SIG-M5 treated with dmso at 0.1 percent for 504 hours (cell line): ENCODE results near the gene FAM236C.
"Not testable (repeated sequence)": the region's sequence is repeated elsewhere in the genome, so short reads cannot be mapped to it uniquely, and the experiment has no call there.

Experiments used
- DNase-seq: peaks from one replicate; lab custom pipeline; 2025; ENCODE audit not compliant: unreplicated experiment; lab: John Stamatoyannopoulos, UW

FAM236C gene

DNA sequence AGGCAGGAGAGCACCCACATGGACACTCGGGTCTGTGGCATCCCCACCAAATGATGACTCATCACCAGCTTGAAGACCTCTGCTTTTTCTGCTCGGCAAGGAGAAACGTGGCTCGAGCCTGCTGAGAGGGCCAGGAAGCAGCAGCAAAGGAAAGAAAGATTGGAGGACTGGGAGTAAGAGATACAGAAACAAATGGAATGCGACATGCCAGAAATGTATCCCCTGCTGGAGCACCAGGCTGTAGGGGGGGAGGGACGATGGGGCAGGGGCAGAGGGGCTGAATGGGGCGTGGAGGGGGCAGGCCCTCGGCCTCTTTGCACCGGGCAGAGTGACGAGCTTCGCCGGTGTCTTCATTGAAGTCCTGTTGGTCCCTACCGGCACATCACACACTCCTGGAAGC lies at the start of gene FAM236C:
Gene FAM236C, plus strand, starts transcription at position 301 of the 400 bp plus-strand sequence. CDS start 100 bp downstream, outside the sequence.
- not testable (repeated sequence) for DNase-seq

DNA sequence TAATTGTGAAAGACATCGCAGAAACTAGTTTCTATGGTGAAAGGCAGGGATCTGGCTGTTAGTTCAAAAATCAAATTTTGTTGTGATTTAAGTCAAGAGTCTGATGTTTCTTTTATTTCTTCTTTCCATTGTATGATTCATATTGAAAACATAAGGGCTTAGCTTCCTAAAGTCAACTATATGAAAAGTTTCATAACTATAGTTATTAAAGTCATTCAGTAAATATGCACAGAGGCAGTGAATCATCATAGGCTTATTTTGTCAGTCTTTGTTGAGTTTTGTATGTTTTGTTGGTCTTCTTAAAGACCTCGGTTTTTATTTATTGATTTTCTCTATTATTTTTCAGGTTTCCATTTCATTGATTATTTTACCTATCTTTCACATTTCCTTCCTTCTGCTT lies 29.5 kb upstream of the FAM236C start:
- DNase-seq: not testable (repeated sequence)

DNA sequence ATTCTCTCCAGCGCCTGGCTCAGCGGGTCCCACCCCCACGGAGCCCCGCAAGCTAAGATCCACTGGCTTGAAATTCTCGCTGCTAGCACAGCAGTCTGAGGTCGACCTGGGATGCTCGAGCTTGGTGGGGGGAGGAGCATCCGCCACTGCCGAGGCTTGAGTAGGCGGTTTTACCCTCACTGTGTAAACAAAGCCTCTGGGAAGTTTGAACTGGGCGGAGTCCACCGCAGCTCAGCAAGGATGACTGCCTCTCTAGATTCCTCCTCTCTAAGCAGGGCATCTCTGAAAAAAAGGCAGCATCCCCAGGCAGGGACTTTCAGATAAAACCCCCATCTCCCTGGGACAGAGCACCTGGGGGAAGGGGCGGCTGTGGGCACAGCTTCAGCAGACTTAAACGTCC lies 22.7 kb upstream of the FAM236C start:
- not testable (repeated sequence) for DNase-seq

DNA sequence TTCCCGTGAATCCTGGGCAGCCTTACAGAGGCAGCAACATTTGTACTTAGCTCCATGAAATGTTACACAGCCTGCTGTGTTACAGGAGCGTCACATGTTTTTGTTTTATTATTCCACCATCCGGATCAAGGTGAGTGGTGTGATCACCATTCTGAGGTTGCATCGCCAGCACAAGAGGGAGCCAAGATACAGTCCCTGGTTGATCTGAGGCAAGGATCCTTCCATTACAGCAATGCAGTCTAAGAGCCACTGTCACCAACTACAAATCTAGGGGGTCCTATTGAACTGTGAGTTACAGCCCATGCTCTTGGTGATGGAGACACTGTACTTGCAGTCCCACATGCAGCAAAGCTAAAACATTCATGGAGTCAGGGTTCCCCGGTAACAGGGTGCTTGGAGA lies 3.7 kb downstream of the FAM236C start:
- not testable (repeated sequence) for DNase-seq

DNA sequence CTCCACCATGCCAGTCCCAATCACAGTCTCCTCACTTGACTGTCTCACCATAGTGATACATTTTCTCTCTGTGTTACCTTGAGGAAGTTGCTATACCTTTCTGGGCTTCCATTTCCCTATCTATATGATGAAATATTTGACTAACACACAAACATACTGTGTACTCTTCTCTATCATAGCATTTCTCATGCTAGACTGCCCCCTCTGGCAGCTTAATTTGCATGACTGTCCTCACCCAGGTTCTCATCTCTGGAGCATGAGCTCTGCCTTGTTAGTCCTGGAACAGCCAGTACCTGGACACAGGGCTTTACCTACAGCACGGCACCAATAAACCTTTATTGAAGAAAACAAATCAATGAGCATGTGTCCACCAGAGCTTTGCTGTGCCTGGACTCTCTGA lies 19.9 kb downstream of the FAM236C start:
- DNase-seq: not testable (repeated sequence)

DNA sequence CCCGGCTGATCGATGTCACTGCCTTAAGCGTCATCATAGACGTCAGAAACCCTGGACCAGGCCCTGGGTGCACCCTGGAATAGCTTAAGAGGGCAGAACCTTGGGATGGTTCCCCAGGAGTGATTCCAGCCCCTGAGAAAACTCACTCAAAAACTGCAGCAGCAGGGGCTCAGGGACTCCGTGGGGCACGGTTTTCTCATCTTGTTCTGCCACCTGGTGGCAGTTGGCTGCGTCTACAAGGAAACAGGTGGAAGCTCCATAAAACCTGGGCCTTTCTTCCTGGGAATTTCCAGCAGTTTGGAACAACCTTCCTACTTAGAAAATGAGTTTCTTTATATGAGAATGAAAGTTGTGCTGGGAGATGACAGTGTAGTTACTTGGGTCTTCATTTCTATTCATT lies 24.0 kb downstream of the FAM236C start:
- not testable (repeated sequence) for DNase-seq

DNA sequence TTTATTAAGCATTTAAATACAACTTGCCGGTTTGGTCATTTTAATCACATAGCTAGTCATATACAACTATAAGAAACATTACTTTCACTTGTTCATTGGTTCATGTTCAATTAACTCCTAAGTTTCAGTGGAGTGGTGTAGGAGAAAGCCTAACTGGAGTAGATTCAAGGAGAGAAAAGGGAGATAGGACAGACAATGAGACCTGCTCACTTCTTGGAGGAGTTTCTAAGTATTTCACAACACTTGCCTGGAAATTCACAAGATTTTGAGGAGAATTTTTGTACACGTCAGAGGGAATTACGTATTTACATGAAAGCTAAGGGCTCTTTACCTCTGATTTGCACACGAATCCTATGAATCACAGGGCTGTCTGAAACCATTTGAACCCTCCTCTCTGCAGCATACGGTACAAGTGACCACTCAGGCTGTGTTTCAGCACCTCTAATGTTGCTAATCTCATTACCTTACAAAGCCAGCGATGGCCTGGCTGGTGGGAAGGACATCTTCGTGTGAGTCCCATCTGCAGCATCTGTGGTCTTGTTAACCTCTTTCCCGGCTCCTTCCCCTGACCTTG lies 24.6 kb downstream of the FAM236C start:
- not testable (repeated sequence) for DNase-seq

DNA sequence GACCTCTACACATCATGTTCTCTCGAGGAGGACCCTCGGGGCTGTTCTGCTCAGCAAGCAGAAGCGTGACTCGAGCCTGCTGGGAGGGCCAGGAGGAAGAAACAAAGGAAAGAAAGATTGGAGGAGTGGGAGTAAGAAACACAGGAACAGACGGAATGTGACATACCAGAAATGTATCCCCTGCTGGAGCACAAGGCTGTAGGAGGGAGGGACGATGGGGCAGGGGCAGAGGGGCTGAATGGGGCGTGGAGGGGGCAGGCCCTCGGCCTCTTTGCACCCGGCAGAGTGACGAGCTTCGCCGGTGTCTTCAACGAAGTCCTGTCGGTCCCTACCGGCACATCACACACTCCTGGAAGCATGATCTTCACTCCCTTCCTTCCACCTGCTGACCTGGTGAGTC lies 25.5 kb downstream of the FAM236C start, which contains the start of gene FAM236A:
Gene FAM236A, plus strand, starts transcription at position 301 of the 400 bp plus-strand sequence. Its CDS starts 57 bp downstream, at position 358.
- DNase-seq: not testable (repeated sequence)

DNA sequence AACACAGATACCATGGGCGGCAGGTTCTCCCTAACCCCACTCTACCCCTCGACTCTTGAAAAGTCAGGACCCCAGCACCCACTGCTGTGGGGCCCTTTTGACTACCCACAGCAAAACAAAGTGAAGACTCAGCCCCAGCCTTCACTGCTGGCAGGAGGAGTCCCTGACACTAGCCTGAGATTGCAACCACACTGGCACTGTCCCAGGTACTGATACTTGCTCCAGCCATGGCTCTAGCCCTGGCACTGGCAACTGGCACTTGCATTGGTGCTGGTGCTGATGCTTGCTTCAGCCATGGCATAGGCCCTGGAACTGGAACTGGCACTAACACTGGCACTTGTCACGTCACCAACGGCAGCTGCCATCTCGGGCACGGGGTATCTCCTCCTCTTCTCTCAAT lies 29.9 kb downstream of the FAM236C start:
- not testable (repeated sequence) for DNase-seq

DNA sequence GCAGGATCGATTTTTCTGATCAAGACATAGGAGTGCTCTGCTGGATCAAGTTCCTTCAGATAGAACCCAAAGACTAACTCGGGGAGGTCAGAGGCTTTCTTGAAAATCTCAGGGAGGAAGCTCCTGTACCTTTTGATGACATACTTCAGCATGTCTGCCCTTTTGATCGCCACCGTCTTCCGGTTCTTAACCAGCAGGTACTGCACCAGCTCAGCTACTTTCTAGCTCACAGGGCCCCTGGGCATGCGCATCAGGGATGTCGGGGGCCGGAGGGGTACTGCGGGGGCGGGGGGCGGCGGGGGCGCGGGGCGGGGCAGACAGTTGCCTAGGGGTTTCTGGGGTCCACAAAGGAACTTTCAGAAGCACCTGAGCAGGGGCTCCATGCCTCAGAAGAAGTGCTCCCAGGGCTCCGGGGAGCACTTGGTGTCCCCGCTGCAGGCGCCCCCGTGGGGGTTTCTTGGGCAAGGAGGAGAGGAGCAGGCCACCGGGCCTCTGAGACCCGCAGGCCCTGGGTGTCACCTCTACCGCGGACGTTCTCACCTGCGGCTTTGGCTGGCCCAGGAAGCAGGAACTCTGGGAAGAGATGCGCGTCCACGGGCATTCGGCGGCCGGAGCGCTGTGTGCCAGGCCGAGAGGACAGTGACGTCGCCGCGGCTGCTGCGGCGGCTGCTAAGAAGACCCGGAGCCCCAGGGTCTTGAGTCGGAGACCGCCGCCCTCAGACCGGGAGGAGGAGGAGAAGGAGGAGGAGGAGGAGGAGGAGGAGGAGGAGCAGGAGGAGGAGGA lies 30.8 kb downstream of the FAM236C start:
- DNase-seq: not testable (repeated sequence)

DNA sequence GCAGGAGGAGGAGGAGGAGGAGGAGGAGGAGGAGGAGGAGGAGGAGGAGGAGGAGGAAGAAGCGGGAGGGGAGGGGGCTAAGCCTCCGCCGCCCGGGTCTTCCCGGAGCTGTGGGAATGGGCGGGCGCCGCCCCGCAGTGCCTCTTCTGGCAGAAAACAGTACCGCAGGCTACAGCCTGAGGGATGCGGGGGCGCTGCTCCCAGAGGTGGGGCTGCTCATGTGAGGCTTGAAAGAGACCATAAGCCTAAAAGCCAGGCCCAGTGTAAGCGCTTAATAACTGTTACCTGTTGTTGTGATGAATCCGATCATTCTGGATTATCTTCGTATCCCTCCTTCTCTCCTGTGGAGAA lies 31.4 kb downstream of the FAM236C start, which contains the start of gene DMRTC1:
Gene DMRTC1, minus strand, starts transcription at position 19 of the 351 bp plus-strand sequence. CDS start 68,143 bp downstream, outside the sequence.
- DNase-seq: not testable (repeated sequence)

DNA sequence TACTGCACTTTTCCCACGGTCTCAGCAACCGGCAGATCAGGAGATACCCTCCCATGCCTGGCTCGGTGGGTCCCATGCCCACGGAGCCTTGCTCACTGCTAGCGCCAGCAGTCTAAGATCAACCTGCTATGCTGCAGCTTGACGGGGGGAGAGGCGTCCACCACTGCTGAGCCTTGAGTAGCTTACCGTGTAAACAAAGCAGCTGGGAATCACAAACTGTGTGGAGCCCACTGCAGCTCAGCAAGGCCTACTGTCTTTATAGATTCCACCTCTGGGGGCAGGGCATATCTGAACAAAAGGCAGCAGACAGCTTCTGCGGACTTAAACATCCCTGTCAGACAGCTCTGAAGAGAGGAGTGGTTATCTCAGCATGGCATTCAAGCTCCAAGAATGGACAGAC lies 47.6 kb downstream of the FAM236C start:
- not testable (repeated sequence) for DNase-seq
